Measurements from ENCODE around the gene EFHC1.

Gene EFHC1

DNA sequence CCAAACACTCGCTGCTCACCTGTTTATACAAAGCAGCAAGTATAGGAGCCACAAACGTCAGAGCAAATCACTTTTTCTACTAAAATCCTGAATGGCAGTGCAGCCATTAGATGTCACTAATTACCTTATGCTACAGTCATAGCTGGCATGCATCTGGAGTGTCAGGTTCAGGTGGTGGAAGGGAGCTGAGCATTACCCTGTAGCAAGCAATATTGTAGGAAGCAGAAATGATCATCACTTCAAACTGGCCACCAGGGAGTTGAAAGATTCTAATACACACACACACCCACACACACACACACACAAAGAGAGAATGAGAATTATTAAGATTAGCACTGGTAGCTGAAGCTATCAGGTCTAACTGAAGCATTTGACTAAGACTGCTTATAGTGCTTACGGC lies 75.8 kb downstream of the EFHC1 start:
- TF ChIP-seq, protein P1, sequence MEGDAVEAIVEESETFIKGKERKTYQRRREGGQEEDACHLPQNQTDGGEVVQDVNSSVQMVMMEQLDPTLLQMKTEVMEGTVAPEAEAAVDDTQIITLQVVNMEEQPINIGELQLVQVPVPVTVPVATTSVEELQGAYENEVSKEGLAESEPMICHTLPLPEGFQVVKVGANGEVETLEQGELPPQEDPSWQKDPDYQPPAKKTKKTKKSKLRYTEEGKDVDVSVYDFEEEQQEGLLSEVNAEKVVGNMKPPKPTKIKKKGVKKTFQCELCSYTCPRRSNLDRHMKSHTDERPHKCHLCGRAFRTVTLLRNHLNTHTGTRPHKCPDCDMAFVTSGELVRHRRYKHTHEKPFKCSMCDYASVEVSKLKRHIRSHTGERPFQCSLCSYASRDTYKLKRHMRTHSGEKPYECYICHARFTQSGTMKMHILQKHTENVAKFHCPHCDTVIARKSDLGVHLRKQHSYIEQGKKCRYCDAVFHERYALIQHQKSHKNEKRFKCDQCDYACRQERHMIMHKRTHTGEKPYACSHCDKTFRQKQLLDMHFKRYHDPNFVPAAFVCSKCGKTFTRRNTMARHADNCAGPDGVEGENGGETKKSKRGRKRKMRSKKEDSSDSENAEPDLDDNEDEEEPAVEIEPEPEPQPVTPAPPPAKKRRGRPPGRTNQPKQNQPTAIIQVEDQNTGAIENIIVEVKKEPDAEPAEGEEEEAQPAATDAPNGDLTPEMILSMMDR (conservative IDR thresholded peaks at IDR 0.05; ENCODE audit: low read depth, low read length): no peak
- no peak for DNase-seq (ENCODE audit: low read depth)
- H3K4me3 ChIP-seq (ENCODE audit: low read length): no peak overlapping the region

DNA sequence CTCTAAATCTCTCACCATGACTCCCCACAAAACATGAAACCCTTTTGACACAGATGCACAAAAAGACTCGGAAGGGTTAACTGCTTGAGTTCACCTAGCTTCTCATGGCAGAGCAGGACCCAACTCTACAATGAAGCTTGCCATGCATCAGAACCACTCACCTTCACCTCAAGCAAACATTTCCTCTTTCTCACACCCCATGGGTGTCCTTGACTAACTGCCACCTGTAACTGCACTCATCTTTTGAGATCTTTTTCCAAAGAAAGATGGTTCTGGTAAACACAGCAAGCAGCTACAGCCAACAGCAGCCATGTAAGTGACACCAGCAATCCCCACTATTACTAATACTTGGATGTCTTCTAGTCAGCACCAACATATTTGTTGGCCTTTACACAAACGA lies 76.5 kb downstream of the EFHC1 start:
- DNase-seq (ENCODE audit: low read depth): no peak
- TF ChIP-seq, protein P1 (conservative IDR thresholded peaks at IDR 0.05; ENCODE audit: low read depth, low read length): no peak
- no peak overlapping the region for H3K4me3 ChIP-seq (ENCODE audit: low read length)

DNA sequence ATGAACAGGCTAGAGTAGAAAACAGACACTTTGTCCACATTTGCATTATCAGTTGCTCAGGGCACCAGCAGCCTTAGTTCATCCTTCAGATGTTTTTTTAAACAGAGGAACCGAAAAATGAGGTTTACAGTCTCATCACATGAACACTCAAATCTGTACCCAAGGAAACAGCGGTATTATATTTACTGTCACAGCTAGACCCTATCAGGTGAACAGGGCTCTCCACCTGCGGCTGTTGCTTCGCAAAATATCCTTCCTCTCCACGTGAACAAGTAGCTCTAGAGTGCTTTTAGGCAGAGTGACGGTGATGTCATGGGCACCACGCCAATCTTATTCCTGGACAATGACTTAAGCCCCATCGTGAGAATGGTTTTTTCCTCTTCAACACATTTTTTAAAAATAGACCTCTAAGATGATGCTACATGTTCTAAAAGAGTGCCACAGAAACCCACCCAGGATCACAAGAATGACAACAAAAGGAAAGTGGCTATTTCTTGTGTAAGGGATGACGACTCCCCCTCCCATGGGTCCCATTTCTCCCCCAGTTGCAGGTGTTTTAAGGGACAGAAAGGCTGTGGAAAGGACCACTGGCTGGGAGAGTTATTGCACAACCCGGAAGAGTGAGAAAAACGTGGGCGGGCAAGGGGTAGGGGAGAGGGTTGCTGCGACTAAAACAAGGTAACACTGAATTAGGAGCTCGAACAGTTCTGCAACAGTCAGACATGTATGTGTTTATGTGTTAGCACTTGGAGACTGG lies 77.7 kb downstream of the EFHC1 start:
- TF ChIP-seq, protein P1 (conservative IDR thresholded peaks at IDR 0.05; ENCODE audit: low read depth, low read length): no peak
- H3K4me3 ChIP-seq (ENCODE audit: low read length): no peak overlapping the region
- DNase-seq (ENCODE audit: low read depth): no peak

DNA sequence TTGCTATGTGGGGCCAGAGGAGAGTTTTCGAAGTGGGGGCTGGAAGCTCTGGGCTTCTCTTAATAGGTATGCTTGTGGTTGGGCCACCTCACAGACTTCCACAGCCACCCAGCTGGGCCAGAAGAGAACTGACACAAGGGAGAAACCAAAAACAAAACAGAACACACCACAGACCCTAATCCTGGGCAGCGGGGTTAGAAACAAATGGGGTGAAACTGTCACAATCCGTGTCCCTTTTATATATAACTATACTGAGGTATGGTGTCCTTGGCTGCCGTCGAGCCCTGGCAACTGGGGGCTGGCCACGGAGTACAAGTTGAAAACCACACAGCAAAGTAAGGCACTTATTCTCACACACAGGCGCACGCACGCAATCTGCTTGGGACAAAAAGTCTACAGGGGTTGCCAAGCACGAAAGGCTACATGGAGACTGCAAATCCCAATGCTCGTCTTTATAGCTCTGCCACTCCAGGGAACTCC lies 78.4 kb downstream of the EFHC1 start:
- no peak overlapping the region for H3K4me3 ChIP-seq (ENCODE audit: low read length)
- no peak for DNase-seq (ENCODE audit: low read depth)
- TF ChIP-seq, protein P1 (conservative IDR thresholded peaks at IDR 0.05; ENCODE audit: low read depth, low read length): no peak

DNA sequence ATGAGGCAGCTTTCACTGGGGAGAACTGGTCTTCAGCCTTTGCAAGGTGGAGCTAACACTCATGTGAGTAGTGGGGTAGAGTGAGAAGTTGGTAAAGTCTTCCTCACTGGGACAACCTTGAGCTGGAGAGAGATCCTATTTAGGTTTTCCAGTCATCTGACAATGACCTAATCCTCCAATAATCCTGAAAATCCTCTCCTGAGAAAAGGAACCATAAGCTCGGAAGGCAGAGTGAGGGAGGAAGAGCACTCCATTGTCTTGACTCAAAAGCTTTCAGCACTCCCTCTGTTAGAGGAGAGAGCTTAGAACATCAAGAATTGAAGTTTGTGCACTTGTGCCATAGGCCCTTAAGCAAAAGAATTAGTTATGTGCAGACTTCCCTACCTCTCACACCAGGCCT lies 78.9 kb downstream of the EFHC1 start:
- DNase-seq (ENCODE audit: low read depth): no peak
- TF ChIP-seq, protein P1 (conservative IDR thresholded peaks at IDR 0.05; ENCODE audit: low read depth, low read length): no peak
- no peak overlapping the region for H3K4me3 ChIP-seq (ENCODE audit: low read length)

DNA sequence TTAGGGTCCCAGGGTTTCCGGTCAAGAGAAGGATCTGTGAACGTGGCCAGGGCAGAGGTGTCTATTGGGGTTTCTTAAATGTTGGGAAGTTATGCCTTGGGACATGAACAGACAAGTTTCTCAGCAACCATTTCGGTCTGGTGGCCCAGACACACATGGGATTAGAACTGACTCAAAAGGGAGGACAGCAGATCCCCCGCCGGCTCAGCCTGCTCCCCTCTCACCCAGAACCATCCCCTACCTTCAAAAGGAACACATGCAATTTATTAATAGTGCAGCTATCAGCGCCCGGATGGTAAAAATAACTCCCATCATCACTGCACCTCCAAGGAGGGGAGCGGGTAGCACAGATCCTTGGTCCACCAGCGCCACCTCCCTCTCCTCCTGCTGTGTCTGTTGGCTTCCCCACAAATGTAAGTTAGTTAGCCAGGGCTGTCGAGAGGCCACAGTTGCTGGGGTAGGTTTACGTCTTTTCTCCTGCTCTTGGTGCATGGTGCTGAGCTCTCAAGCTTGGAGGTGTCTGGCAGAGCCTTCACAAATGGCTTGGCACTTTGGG lies 79.6 kb downstream of the EFHC1 start:
- DNase-seq (ENCODE audit: low read depth): no peak
- TF ChIP-seq, protein P1 (conservative IDR thresholded peaks at IDR 0.05; ENCODE audit: low read depth, low read length): no peak
- H3K4me3 ChIP-seq (ENCODE audit: low read length): no peak overlapping the region

Data from retinal pigment epithelial cell (primary cell).